GM21390 (cell line): ENCODE data around the gene SOX12.
A peak's percentile ranks its signal among the peaks of the same experiment; 100 is the strongest.

Source experiments
- ATAC-seq: cut with Tn5 transposase; IDR thresholded peaks from one replicate; pipeline ENCODE4 v1.9.1; 2021; ENCODE audit not compliant: unreplicated experiment

SOX12 gene

GRCh38 chr20:301886-302848 lies 23.2 kb upstream of the SOX12 start:
- ATAC-seq: no peak

GRCh38 chr20:305745-306144 lies 19.6 kb upstream of the SOX12 start:
- ATAC-seq: no peak

- no peak for ATAC-seq
Observed at GRCh38 chr20:308427-309038, 16.8 kb upstream of the SOX12 start.

GRCh38 chr20:309306-309840 lies 16.0 kb upstream of the SOX12 start:
- ATAC-seq: no peak

- ATAC-seq: peak; percentile 100
Observed at GRCh38 chr20:309841-310644, 15.3 kb upstream of the SOX12 start.

GRCh38 chr20:310645-311044 lies 14.7 kb upstream of the SOX12 start:
- ATAC-seq: no peak

- no peak for ATAC-seq
Observed at GRCh38 chr20:311609-312008, 13.7 kb upstream of the SOX12 start.

GRCh38 chr20:312067-312466 lies 13.3 kb upstream of the SOX12 start:
- no peak for ATAC-seq

- no peak for ATAC-seq
Observed at GRCh38 chr20:312866-313265, 12.5 kb upstream of the SOX12 start.

- ATAC-seq: no peak
Observed at GRCh38 chr20:313402-313801, 11.9 kb upstream of the SOX12 start.

- no peak for ATAC-seq
Observed at GRCh38 chr20:313948-314347, 11.4 kb upstream of the SOX12 start.

GRCh38 chr20:316316-317068 lies 8.9 kb upstream of the SOX12 start:
- ATAC-seq: no peak

GRCh38 chr20:324177-325044 lies 941 bp upstream of the SOX12 start:
- ATAC-seq: peak; percentile 47

- no peak for ATAC-seq
Observed at GRCh38 chr20:325889-326644, 715 bp downstream of the SOX12 start.

GRCh38 chr20:326645-327185 lies 1.4 kb downstream of the SOX12 start:
- no peak for ATAC-seq

GRCh38 chr20:327186-328026 lies 2.1 kb downstream of the SOX12 start:
- ATAC-seq: no peak
